22Rv1 (cell line): ENCODE results near the gene FAM9C.

Experiments
- H3K27ac ChIP-seq: fragments of 450-650 bp; 2 replicates; pipeline ENCODE4 v1.5.1; 2017
- ZFX ChIP-seq: fragments of 450-650 bp; IDR thresholded peaks from 2 replicates; pipeline ENCODE4 v1.6.1; 2017; ENCODE audit warnings: antibody characterized with exemption, borderline replicate concordance
- TF ChIP-seq, protein P1 (sequence below): fragments of 450-650 bp; IDR thresholded peaks from 2 replicates; pipeline ENCODE4 v1.5.1; 2017; ENCODE audit warnings: mild to moderate bottlenecking

Gene FAM9C

DNA sequence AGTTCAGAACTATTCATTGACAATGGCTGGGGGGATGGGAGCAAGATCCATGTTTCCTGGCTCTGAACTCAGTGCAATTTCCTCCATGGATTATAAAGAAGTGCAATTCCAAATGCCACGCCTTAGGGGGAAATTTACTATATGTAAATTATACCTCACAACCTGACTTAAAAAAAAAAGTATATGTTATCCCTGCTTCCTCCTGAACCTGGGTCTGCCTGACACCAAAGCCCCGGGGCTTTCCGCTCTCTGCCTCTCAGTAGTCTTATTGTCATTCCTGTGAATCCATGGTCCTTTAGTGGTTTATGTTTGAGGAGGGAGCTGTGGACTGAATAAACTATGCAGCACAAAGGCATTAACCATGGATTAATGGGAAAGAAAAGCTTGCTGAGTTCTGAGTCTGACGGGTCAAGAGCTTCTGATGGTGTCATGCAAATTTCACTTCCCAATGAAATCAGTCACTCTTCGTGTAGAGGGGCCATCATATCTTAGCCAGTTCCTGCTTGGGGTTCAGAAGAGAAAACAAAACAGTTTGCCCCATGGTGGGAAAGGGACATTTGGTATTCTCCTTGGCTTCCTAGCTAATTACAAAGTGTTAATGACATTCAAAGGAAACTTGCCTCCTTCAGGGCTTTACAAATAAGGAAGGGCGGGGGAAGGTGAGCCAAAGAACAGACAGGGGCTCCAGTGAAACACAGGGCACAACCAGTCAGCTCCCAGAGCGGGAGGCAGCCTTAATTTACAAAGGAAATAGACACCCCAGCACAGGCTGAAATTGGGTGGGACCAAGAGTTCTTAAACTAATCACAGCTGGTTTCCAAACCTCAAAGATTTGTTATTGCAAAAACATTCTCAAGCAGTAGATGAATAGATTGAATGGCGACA lies 14.3 kb downstream of the FAM9C start:
- TF ChIP-seq ZFX: no peak
- TF ChIP-seq, protein P1, sequence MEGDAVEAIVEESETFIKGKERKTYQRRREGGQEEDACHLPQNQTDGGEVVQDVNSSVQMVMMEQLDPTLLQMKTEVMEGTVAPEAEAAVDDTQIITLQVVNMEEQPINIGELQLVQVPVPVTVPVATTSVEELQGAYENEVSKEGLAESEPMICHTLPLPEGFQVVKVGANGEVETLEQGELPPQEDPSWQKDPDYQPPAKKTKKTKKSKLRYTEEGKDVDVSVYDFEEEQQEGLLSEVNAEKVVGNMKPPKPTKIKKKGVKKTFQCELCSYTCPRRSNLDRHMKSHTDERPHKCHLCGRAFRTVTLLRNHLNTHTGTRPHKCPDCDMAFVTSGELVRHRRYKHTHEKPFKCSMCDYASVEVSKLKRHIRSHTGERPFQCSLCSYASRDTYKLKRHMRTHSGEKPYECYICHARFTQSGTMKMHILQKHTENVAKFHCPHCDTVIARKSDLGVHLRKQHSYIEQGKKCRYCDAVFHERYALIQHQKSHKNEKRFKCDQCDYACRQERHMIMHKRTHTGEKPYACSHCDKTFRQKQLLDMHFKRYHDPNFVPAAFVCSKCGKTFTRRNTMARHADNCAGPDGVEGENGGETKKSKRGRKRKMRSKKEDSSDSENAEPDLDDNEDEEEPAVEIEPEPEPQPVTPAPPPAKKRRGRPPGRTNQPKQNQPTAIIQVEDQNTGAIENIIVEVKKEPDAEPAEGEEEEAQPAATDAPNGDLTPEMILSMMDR: no peak
- H3K27ac ChIP-seq: peak overlapping the region; percentile 67

DNA sequence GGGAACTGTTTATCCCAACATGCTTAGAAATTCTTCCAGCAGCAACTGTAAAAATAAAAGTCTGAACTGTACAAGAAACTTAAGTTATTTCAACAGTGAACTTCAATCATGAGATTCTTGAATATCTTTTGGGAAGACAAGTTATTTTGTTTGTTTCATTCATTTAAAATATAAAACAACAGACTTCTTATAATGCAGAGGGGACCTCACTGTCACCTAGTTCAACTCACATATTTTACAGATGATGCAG lies 14.9 kb downstream of the FAM9C start:
- TF ChIP-seq, protein P1: no peak
- TF ChIP-seq ZFX: no peak
- peak overlapping the region; percentile 67 for H3K27ac ChIP-seq

DNA sequence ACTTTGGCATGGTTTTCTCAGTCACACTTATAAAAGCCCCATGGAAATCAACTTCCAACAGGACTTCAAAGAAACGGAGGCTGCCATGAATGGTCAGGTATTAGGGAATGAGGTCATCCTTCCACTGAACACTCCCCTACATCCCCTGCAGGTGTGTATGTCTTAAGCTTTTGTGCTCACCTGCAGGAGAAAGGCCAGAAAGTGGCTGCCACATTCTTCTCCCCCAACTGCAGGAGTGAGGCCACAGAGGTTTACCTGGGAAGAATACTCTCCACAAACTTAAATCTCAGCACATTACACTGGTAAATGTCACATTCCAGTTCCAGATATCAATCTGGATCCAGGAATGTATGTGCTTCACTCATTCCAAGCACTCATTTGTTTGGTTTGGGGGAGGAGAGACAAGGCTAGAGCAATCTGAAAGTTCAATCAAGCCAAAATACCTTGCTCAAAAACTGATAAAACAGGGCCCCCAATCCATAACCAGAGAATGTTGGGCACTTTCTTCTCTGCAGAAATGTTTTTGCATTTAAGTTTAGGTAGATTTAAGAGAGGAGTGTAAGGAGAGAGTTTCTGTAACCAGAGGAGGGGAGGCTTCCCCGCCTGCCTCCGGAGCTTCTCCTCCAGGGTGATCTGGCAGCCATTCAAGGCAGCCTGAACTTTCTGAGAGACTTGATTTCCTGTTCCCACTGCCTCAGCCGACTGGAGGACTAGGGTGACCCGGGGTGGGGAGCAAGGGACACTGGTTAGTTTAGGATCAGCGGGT lies 15.4 kb downstream of the FAM9C start:
- TF ChIP-seq ZFX: no peak
- TF ChIP-seq, protein P1: no peak
- peak overlapping the region; percentile 67 for H3K27ac ChIP-seq

DNA sequence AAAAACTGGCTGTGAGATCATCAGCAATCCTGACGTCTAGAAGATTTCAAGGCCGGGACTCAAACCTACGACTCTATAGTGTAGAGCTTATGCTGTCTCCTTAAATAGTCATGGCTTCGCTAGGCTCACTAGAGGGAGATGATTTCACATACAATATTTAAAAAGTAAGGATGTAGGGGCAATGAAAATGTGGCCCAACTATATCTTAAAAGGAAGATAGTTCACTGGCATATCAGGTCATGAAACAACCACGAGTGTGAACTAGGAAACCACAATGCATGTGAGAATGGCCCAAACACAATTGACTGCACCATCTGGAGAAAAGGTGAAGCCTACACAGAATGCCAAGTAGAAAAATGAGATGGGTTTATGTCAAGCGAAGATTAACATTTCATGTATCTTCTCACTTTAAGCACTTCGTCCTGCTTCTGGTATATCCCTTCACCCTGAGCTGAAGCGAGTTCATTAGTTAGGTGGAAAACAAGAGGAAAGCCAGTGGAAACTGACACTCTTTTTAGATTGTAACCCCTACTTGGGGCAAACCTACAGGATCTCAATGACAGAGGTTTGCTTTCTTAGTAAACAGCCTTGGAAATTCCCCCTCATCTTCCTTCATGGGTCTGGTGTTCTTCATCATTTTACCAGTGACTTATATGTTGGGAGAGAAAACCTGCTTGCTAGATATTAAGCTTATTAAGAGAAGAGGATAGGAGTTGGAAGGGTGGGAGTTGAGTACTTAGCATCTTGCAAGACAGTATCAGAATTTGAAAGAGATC lies 17.4 kb downstream of the FAM9C start:
- TF ChIP-seq, protein P1: no peak
- TF ChIP-seq ZFX: no peak

DNA sequence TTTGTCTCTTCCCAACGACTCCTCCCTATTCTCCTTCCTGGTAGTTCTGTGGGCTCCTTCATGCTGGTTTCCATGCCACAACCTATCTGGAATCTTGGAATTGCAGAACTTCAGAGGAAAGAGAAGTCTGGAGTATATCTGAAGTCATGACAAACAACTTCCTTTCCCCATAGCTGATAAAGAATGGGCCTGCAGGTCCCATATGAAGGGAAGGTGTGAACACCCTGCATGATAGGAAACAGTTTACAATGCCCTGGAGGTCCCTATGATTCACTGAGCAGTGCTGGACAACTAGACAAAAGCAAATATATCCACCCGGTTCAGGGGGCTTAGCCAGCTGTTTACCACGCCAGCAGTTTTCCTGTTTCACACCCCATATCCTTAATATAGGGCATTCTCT lies 19.4 kb downstream of the FAM9C start:
- no peak overlapping the region for H3K27ac ChIP-seq
- TF ChIP-seq, protein P1: no peak
- no peak for TF ChIP-seq ZFX

More for the DNA sequence above, 17.4 kb downstream of the FAM9C start:
- no peak overlapping the region for H3K27ac ChIP-seq

DNA sequence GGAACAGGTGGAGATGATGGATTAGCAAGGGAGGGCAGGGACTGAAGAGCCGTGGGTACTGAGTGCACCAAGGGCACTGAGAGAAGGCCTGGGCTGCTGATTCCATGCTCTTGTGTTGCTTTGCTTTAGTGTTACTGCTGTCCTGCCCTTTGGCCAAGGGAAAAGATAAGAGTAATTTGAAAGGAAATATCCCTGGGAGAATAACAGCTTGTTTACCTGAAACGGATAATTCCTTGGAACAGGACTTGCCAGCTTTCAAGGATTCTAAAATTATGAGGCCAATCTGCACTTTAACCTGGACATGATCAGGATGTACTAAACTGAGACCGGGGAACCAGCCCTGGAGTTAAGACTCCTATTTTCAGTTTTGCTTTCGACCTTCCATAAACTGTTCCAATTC lies 20.4 kb downstream of the FAM9C start:
- TF ChIP-seq, protein P1: no peak
- TF ChIP-seq ZFX: no peak
- H3K27ac ChIP-seq: no peak overlapping the region

DNA sequence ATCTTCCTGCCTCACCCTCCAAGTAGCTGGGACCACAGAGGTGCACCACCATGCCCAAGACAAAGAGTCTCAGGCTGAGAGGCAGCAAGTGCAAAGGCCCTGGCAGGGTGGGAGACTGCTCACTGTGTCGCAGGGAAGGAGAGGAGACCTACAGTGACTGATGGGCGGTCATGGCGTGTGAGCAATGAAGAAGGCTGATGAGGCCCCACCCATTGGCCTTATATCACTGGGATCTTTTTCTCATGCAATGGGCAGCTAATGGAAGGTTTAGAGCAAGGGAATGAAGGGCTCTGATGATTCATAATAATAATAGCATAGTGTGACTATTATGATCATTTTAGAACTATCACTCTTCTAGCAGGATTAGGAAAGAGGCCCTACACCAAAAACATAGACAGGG lies 20.9 kb downstream of the FAM9C start:
- TF ChIP-seq, protein P1: no peak
- no peak overlapping the region for H3K27ac ChIP-seq
